T-helper 2 cell treated with Interferon-gamma antibody and Interleukin-4, amounts not matched to agents 5 μg/mL and 100 μg/mL, for 36 hours (primary cell): ENCODE results near the gene RNF225.
"Not testable (repeated sequence)": the region's sequence is repeated elsewhere in the genome, so short reads cannot be mapped to it uniquely, and the experiment has no call there.

Experiments
- DNase-seq: peaks from one replicate; pipeline ENCODE4 v3.0.0; 2021; ENCODE audit warnings: low spot score
- H3K27ac Mint-ChIP-seq: one replicate; pipeline ENCODE4 v1.8.0; 2021; ENCODE audit warnings: mild to moderate bottlenecking, mixed read lengths
- H3K27me3 Mint-ChIP-seq: one replicate; pipeline ENCODE4 v1.8.0; 2021; ENCODE audit warnings: low read depth, mixed read lengths
- H3K36me3 Mint-ChIP-seq: one replicate; pipeline ENCODE4 v1.8.0; 2021; ENCODE audit warnings: low read depth, mixed read lengths
- H3K4me1 Mint-ChIP-seq: one replicate; pipeline ENCODE4 v1.8.0; 2021; ENCODE audit warnings: low read depth, mixed read lengths
- H3K4me3 Mint-ChIP-seq: one replicate; pipeline ENCODE4 v1.8.0; 2022; ENCODE audit warnings: mild to moderate bottlenecking, moderate library complexity, mixed read lengths
- H3K9me3 Mint-ChIP-seq: one replicate; pipeline ENCODE4 v1.8.0; 2021; ENCODE audit warnings: mixed read lengths

Gene RNF225

GRCh38 chr19:58374200-58374599 lies 21.3 kb upstream of the RNF225 start:
- no peak for DNase-seq
- no peaks in the 10 kb centered on the region for H3K27me3 Mint-ChIP-seq

GRCh38 chr19:58376724-58377123 lies 18.7 kb upstream of the RNF225 start:
- not testable (repeated sequence) for H3K36me3 Mint-ChIP-seq, H3K27ac Mint-ChIP-seq, DNase-seq, H3K4me3 Mint-ChIP-seq, H3K9me3 Mint-ChIP-seq, H3K4me1 Mint-ChIP-seq, H3K27me3 Mint-ChIP-seq

More at GRCh38 chr19:58374200-58374599, 21.3 kb upstream of the RNF225 start:
- no peak overlapping the region for H3K4me3 Mint-ChIP-seq
- H3K9me3 Mint-ChIP-seq = no peaks in the 10 kb centered on the region
- no peaks in the 10 kb centered on the region for H3K36me3 Mint-ChIP-seq
- H3K27ac Mint-ChIP-seq = no peak overlapping the region
- no peaks in the 10 kb centered on the region for H3K4me1 Mint-ChIP-seq

GRCh38 chr19:58379246-58379645 lies 16.2 kb upstream of the RNF225 start:
- H3K9me3 Mint-ChIP-seq = no peaks in the 10 kb centered on the region
- H3K27ac Mint-ChIP-seq = peak overlapping the region; percentile 93
- no peaks in the 10 kb centered on the region for H3K36me3 Mint-ChIP-seq
- peaks cover 14% of the 10 kb centered on the region for H3K4me1 Mint-ChIP-seq
- DNase-seq = no peak
- H3K27me3 Mint-ChIP-seq = no peaks in the 10 kb centered on the region
- H3K4me3 Mint-ChIP-seq = peak overlapping the region; percentile 86

GRCh38 chr19:58380037-58380661 lies 15.3 kb upstream of the RNF225 start:
- Mint-ChIP-seq H3K4me3 (peak overlapping the region; percentile 86), H3K9me3 (no peaks in the 10 kb centered on the region), H3K27me3 (no peaks in the 10 kb centered on the region), H3K27ac (peak overlapping the region; percentile 93), H3K36me3 (no peaks in the 10 kb centered on the region), H3K4me1 (peaks cover 14% of the 10 kb centered on the region)
- no peak for DNase-seq

GRCh38 chr19:58380662-58381459 lies 14.6 kb upstream of the RNF225 start, which contains the start of gene ZNF837:
TSS of gene ZNF837 (minus strand) at chr19:58381030. CDS start at chr19:58369332, 11,698 bp downstream.
- no peaks in the 10 kb centered on the region for H3K9me3 Mint-ChIP-seq
- no peaks in the 10 kb centered on the region for H3K27me3 Mint-ChIP-seq
- peaks cover 18% of the 10 kb centered on the region for H3K4me1 Mint-ChIP-seq
- peak; percentile 98 for DNase-seq
- H3K27ac Mint-ChIP-seq = peak within 1 kb of the TSS; percentile 93
- H3K4me3 Mint-ChIP-seq = peak within 1 kb of the TSS; percentile 88
- no peaks in the 10 kb centered on the region for H3K36me3 Mint-ChIP-seq

GRCh38 chr19:58381460-58382212 lies 13.8 kb upstream of the RNF225 start:
- Mint-ChIP-seq H3K4me1 (peaks cover 18% of the 10 kb centered on the region), H3K27ac (peak overlapping the region; percentile 91), H3K9me3 (no peaks in the 10 kb centered on the region), H3K36me3 (no peaks in the 10 kb centered on the region), H3K27me3 (no peaks in the 10 kb centered on the region), H3K4me3 (peak overlapping the region; percentile 88)
- no peak for DNase-seq

- no peak for DNase-seq
- H3K4me1 Mint-ChIP-seq = peaks cover 21% of the 10 kb centered on the region
- H3K4me3 Mint-ChIP-seq = no peak overlapping the region
- H3K9me3 Mint-ChIP-seq = no peaks in the 10 kb centered on the region
- no peak overlapping the region for H3K27ac Mint-ChIP-seq
- peaks cover 11% of the 10 kb centered on the region for H3K36me3 Mint-ChIP-seq
- no peaks in the 10 kb centered on the region for H3K27me3 Mint-ChIP-seq
Measured at GRCh38 chr19:58382997-58383603, 12.4 kb upstream of the RNF225 start.

GRCh38 chr19:58385313-58385890 lies 10.1 kb upstream of the RNF225 start:
- Mint-ChIP-seq H3K4me1 (peaks cover 21% of the 10 kb centered on the region), H3K36me3 (peaks cover 25% of the 10 kb centered on the region), H3K27me3 (no peaks in the 10 kb centered on the region), H3K27ac (peak overlapping the region; percentile 94), H3K4me3 (peak overlapping the region; percentile 99), H3K9me3 (no peaks in the 10 kb centered on the region)
- DNase-seq = no peak

GRCh38 chr19:58385891-58386575 lies 9.4 kb upstream of the RNF225 start:
- Mint-ChIP-seq H3K27me3 (no peaks in the 10 kb centered on the region), H3K36me3 (peaks cover 31% of the 10 kb centered on the region), H3K27ac (peak overlapping the region; percentile 94), H3K4me3 (peak overlapping the region; percentile 99), H3K9me3 (no peaks in the 10 kb centered on the region), H3K4me1 (peaks cover 24% of the 10 kb centered on the region)
- no peak for DNase-seq

GRCh38 chr19:58386576-58387337 lies 8.7 kb upstream of the RNF225 start, which contains the start of gene RPS5:
TSS of gene RPS5 (plus strand) at chr19:58387269. CDS start at chr19:58388138, 869 bp downstream.
- Mint-ChIP-seq H3K27me3 (no peaks in the 10 kb centered on the region), H3K9me3 (no peaks in the 10 kb centered on the region), H3K4me1 (peaks cover 24% of the 10 kb centered on the region), H3K36me3 (peaks cover 34% of the 10 kb centered on the region), H3K27ac (peak within 1 kb of the TSS; percentile 94), H3K4me3 (peak within 1 kb of the TSS; percentile 99)
- peak; percentile 95 for DNase-seq

GRCh38 chr19:58387338-58388174 lies 7.9 kb upstream of the RNF225 start:
- Mint-ChIP-seq H3K27me3 (no peaks in the 10 kb centered on the region), H3K4me1 (peaks cover 20% of the 10 kb centered on the region), H3K36me3 (peaks cover 39% of the 10 kb centered on the region), H3K27ac (peak overlapping the region; percentile 94), H3K4me3 (peak overlapping the region; percentile 99), H3K9me3 (no peaks in the 10 kb centered on the region)
- DNase-seq = no peak

GRCh38 chr19:58388175-58388526 lies 7.3 kb upstream of the RNF225 start:
- peaks cover 20% of the 10 kb centered on the region for H3K4me1 Mint-ChIP-seq
- no peaks in the 10 kb centered on the region for H3K9me3 Mint-ChIP-seq
- H3K4me3 Mint-ChIP-seq = peak overlapping the region; percentile 99
- H3K27ac Mint-ChIP-seq = peak overlapping the region; percentile 94
- H3K36me3 Mint-ChIP-seq = peaks cover 44% of the 10 kb centered on the region
- no peak for DNase-seq
- H3K27me3 Mint-ChIP-seq = no peaks in the 10 kb centered on the region
